SK-N-SH treated with all-trans-retinoic acid at 6 μM for 48 hours (cell line): Measurements from ENCODE around the gene POP4.

Experiments used
- ISL1 ChIP-seq: fragments of 250-450 bp; sonication (Bioruptor Pico); IDR thresholded peaks from 2 replicates; pipeline ENCODE4 v2.1.2; 2022; ENCODE audit warnings: mild to moderate bottlenecking, moderate library complexity
- OSR1 ChIP-seq: fragments of 250-450 bp; sonication (Bioruptor Pico); IDR thresholded peaks from 2 replicates; pipeline ENCODE4 v1.8.0; 2022; ENCODE audit warnings: moderate library complexity, mild to moderate bottlenecking, inconsistent platforms
- PPARA ChIP-seq: fragments of 250-450 bp; sonication (Bioruptor Pico); IDR thresholded peaks from 2 replicates; pipeline ENCODE4 v1.5.0; 2020; ENCODE audit warnings: mild to moderate bottlenecking, borderline replicate concordance
- TSHZ2 ChIP-seq: fragments of 250-450 bp; sonication (Bioruptor Pico); IDR thresholded peaks from 2 replicates; pipeline ENCODE4 v1.5.0; 2020; ENCODE audit warnings: mild to moderate bottlenecking, moderate library complexity
- ZFP3 ChIP-seq: fragments of 250-450 bp; sonication (Bioruptor Pico); IDR thresholded peaks from 2 replicates; pipeline ENCODE4 v1.5.0; 2020; ENCODE audit warnings: mild to moderate bottlenecking, moderate library complexity
- ZNF70 ChIP-seq: fragments of 450-650 bp; formaldehyde crosslinking; IDR thresholded peaks from 2 replicates; pipeline ENCODE4 v1.5.0; 2020; ENCODE audit warnings: mild to moderate bottlenecking, moderate library complexity
- ZNF8 ChIP-seq: fragments of 450-650 bp; formaldehyde crosslinking; IDR thresholded peaks from 2 replicates; pipeline ENCODE4 v1.5.0; 2020; ENCODE audit warnings: mild to moderate bottlenecking, moderate library complexity

DNA sequence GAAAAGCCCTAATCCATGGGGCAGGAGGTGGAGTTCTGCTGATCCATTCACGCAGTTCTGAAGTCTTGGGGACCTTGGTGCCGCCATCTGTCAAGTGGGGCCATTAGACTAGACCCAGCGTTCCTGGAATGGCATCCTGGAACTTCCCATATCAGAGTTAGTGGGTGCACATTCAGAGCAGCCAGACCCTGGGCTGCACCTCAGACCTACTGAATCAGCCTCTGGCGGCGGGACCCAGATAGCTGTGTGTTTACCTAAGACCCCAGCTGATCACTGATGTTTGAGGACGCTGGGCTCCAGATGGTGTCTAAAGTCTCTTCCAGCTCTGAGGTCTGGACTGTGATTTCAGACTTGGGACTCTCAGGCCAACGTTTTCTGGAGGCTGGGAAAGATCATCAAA is 12.8 kb downstream of the POP4 start:
- no peak for TF ChIP-seq ISL1 (CRISPR knock-in tag)
- TF ChIP-seq ZNF8 (CRISPR knock-in tag): no peak
- no peak for TF ChIP-seq ZFP3
- no peak for TF ChIP-seq PPARA
- no peak for TF ChIP-seq TSHZ2 (CRISPR knock-in tag)
- TF ChIP-seq ZNF70 (CRISPR knock-in tag): no peak
- TF ChIP-seq OSR1 (CRISPR knock-in tag): no peak
